ENCODE data around the gene PHYHD1.
A peak's percentile ranks its signal among the peaks of the same experiment; 100 is the strongest.
"Not testable (repeated sequence)": the region's sequence is repeated elsewhere in the genome, so short reads cannot be mapped to it uniquely, and the experiment has no call there.

PHYHD1 gene

DNA sequence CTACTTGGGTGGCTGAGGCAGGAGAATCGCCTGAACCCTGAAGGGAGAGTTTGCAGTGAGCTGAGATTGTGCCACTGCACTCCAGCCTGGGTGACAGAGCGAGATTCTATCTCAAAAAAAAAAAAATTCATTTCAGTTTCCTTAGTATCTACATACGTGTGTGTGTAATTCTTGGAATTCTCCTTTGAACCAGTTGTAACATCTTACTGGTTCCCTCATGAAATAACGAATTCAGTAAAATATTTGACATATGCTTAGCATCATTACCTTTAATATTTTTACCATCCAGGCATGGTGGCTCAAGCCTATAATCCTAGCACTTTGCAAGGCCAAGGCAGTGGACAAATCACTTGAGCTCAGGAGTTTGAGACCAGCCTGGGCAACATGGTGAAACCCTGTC is 8.8 kb downstream of the PHYHD1 start:
- peaks cover 7% of the 10 kb centered on the region for H3K4me1 Mint-ChIP-seq
- no peaks in the 10 kb centered on the region for H3K36me3 Mint-ChIP-seq
- H3K27ac Mint-ChIP-seq, result no peak overlapping the region
- H3K4me3 Mint-ChIP-seq, result no peak overlapping the region
- ATAC-seq, result no peak
- no peaks in the 10 kb centered on the region for H3K9me3 Mint-ChIP-seq
- no peaks in the 10 kb centered on the region for H3K27me3 Mint-ChIP-seq

DNA sequence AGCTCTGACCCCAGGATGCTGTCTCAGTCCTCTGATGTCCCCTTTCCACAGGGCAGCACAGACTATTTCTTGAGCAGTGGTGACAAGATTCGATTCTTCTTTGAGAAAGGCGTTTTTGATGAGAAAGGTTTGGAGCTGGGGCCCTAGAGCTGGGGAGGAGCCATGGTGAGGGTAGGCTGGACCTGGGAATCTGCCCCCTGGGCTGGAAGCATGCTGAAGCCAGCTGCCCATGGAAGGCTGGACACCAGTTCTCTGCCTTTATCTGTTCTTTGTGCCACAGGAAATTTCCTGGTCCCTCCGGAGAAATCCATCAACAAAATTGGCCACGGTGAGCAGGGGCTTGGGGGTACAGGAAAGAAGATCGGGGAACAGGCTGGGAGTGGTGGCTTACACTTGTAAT is 12.9 kb downstream of the PHYHD1 start:
- H3K27me3 Mint-ChIP-seq, result no peaks in the 10 kb centered on the region
- H3K4me3 Mint-ChIP-seq, result no peak overlapping the region
- no peaks in the 10 kb centered on the region for H3K36me3 Mint-ChIP-seq
- H3K9me3 Mint-ChIP-seq, result no peaks in the 10 kb centered on the region
- no peak for ATAC-seq
- H3K4me1 Mint-ChIP-seq, result no peaks in the 10 kb centered on the region
- no peak overlapping the region for H3K27ac Mint-ChIP-seq

DNA sequence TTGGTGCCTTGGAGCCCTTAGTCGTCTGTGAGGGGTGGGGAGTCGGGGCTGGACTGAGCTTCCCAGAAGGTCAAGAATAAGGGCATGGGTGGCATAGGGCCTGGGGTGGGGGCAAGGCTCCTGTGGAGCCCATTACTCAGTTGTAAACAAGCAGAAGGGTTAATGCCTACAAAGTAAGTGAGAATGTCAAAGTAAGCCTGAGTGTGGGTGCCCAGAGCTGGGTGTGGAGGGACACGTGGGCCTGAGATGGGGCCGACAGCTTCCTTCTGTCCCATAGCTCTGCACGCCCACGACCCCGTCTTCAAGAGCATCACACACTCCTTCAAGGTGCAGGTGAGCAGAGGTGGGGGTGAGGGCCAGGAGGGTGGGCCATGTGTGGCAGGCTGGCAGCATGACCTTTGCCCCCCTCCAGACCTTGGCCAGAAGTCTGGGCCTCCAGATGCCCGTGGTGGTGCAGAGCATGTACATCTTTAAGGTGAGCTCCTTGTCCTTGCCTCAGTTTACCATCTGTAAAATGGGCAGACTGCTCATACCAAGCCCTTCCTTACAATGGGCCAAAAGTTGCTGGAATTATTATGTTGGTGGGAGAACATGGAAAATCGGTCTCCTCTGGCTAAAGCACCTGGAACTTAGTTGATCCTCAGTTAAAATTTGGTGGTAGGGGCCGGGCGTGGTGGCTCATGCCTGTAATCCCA is 15.5 kb downstream of the PHYHD1 start:
- no peak for ATAC-seq
- no peaks in the 10 kb centered on the region for H3K4me1 Mint-ChIP-seq
- H3K36me3 Mint-ChIP-seq, result no peaks in the 10 kb centered on the region
- no peaks in the 10 kb centered on the region for H3K27me3 Mint-ChIP-seq
- H3K4me3 Mint-ChIP-seq, result no peak overlapping the region
- H3K27ac Mint-ChIP-seq, result no peak overlapping the region
- no peaks in the 10 kb centered on the region for H3K9me3 Mint-ChIP-seq

GRCh38 chr9:128937310-128938165 is 16.8 kb downstream of the PHYHD1 start:
- no peak overlapping the region for H3K27ac Mint-ChIP-seq
- H3K27me3 Mint-ChIP-seq, result no peaks in the 10 kb centered on the region
- ATAC-seq, result no peak
- no peaks in the 10 kb centered on the region for H3K9me3 Mint-ChIP-seq
- H3K36me3 Mint-ChIP-seq, result no peaks in the 10 kb centered on the region
- no peaks in the 10 kb centered on the region for H3K4me1 Mint-ChIP-seq
- H3K4me3 Mint-ChIP-seq, result no peak overlapping the region

DNA sequence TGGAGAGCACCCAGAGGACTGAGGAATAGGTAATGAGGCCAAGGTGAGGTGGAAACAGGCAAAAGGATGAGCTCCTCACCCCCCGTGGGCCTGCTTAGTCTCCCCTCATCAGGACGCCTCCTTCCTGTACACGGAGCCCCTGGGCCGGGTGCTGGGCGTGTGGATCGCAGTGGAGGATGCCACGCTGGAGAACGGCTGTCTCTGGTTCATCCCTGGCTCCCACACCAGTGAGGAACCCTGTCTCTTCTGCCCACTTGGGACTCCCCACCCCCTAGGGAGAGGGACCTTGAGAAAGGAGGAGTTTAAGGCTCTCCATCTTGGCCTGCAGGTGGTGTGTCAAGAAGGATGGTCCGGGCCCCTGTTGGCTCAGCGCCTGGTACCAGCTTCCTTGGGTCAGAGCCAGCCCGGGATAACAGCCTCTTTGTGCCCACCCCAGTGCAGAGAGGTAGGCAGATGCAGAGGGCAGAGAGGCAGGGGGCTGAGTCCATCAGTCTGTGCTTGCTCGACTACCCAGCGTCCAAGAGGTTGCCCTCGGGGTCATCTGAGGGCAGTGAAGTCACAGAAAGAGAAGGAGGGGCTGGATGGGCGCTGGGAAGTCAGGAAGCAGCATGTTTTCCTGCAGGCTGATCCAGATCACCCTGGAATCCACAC is 19.6 kb downstream of the PHYHD1 start:
- Mint-ChIP-seq H3K36me3 (peaks cover under 1% of the 10 kb centered on the region), H3K4me1 (no peaks in the 10 kb centered on the region), H3K27me3 (no peaks in the 10 kb centered on the region), H3K9me3 (no peaks in the 10 kb centered on the region), H3K4me3 (no peak overlapping the region), H3K27ac (no peak overlapping the region)
- no peak for ATAC-seq

GRCh38 chr9:128940946-128941755 is 20.4 kb downstream of the PHYHD1 start:
- no peaks in the 10 kb centered on the region for H3K9me3 Mint-ChIP-seq
- H3K4me1 Mint-ChIP-seq, result peaks cover 7% of the 10 kb centered on the region
- H3K27me3 Mint-ChIP-seq, result no peaks in the 10 kb centered on the region
- H3K36me3 Mint-ChIP-seq, result peaks cover 8% of the 10 kb centered on the region
- no peak overlapping the region for H3K27ac Mint-ChIP-seq
- ATAC-seq, result peak; percentile 16
- no peak overlapping the region for H3K4me3 Mint-ChIP-seq

- Mint-ChIP-seq H3K4me1 (peaks cover 28% of the 10 kb centered on the region), H3K27ac (no peak overlapping the region), H3K9me3 (no peaks in the 10 kb centered on the region), H3K27me3 (no peaks in the 10 kb centered on the region), H3K4me3 (no peak overlapping the region), H3K36me3 (peaks cover 8% of the 10 kb centered on the region)
- no peak for ATAC-seq
Measured at GRCh38 chr9:128943832-128944620, 23.2 kb downstream of the PHYHD1 start.

DNA sequence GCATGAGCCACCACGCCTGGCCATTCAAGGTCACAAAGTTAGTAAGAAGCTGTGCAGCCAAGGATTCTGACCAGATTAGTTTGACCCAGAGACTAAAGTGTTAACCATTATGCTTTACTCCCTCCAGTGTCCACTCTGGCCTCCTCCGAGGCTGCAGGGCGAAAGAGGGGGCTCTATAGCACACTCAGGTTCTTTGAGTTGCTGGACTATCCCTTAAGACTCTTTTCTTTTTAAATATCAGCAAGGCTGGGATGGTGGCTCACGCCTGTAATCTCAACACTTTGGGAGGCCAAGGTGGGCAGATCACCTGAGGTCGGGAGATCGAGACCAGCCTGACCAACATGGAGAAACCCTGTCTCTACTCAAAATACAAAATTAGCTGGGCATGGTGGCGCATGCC is 24.2 kb downstream of the PHYHD1 start:
- not testable (repeated sequence) for H3K4me3 Mint-ChIP-seq

GRCh38 chr9:128945798-128946501 is 25.2 kb downstream of the PHYHD1 start:
- Mint-ChIP-seq H3K4me3 (peak overlapping the region; percentile 88), H3K9me3 (no peaks in the 10 kb centered on the region), H3K27me3 (no peaks in the 10 kb centered on the region), H3K4me1 (peaks cover 28% of the 10 kb centered on the region), H3K27ac (peak overlapping the region; percentile 95), H3K36me3 (peaks cover 8% of the 10 kb centered on the region)
- no peak for ATAC-seq

More for the DNA sequence above, 24.2 kb downstream of the PHYHD1 start:
- not testable (repeated sequence) for ATAC-seq, H3K27ac Mint-ChIP-seq, H3K27me3 Mint-ChIP-seq, H3K36me3 Mint-ChIP-seq, H3K9me3 Mint-ChIP-seq
- H3K4me1 Mint-ChIP-seq, result peaks cover 28% of the 10 kb centered on the region

DNA sequence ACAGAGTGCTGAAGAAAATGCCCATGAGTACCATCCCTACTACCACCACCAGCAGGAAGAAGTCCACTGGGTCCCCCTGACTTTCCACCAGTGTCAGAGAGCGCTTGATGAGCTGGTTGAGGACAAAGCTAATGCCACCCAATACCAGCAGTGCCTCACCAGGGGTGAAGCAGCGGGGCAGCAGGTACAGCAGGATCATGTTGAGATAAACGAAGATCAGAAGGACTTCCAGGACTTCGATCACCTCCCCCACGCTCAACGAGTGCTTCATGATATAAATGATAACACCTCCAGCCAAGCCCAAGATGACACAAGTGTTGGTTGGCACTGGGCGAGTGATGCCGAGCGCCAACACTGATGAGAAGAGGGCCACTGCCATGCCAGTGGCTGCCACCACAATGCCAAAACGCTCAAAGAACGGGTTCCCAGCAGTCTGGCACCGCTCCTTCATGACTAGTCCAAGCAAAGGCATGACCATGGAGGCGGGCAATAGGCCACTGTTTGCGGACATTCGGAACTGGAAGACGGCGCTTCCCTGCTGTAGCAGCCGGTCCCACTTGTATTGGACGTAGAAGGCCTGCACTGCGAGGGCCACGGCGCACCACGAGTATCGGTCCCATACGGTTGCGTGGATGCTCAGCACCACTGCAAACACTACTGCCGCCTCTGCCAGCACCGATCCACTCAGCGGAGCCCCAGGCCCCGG is 25.9 kb downstream of the PHYHD1 start:
- ATAC-seq, result peak; percentile 50
- Mint-ChIP-seq H3K27ac (peak overlapping the region; percentile 95), H3K36me3 (peaks cover 8% of the 10 kb centered on the region), H3K27me3 (no peaks in the 10 kb centered on the region), H3K9me3 (no peaks in the 10 kb centered on the region), H3K4me3 (peak overlapping the region; percentile 88), H3K4me1 (peaks cover 28% of the 10 kb centered on the region)

DNA sequence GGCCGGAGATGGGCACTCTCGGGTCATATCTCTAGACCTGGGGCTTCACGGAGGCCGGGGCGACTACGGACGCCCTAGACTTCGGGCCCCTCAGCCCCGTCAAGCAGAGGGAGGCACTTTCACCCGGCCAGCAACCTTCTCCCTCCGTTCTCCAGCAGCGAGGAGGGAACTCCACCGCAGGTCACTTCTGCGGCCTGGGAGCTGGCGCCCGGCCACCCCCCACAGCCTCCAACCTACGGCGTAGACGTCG is 26.4 kb downstream of the PHYHD1 start:
- H3K36me3 Mint-ChIP-seq, result peaks cover 8% of the 10 kb centered on the region
- ATAC-seq, result no peak
- no peaks in the 10 kb centered on the region for H3K27me3 Mint-ChIP-seq
- H3K27ac Mint-ChIP-seq, result peak overlapping the region; percentile 95
- peak overlapping the region; percentile 88 for H3K4me3 Mint-ChIP-seq
- H3K9me3 Mint-ChIP-seq, result no peaks in the 10 kb centered on the region
- H3K4me1 Mint-ChIP-seq, result peaks cover 28% of the 10 kb centered on the region

DNA sequence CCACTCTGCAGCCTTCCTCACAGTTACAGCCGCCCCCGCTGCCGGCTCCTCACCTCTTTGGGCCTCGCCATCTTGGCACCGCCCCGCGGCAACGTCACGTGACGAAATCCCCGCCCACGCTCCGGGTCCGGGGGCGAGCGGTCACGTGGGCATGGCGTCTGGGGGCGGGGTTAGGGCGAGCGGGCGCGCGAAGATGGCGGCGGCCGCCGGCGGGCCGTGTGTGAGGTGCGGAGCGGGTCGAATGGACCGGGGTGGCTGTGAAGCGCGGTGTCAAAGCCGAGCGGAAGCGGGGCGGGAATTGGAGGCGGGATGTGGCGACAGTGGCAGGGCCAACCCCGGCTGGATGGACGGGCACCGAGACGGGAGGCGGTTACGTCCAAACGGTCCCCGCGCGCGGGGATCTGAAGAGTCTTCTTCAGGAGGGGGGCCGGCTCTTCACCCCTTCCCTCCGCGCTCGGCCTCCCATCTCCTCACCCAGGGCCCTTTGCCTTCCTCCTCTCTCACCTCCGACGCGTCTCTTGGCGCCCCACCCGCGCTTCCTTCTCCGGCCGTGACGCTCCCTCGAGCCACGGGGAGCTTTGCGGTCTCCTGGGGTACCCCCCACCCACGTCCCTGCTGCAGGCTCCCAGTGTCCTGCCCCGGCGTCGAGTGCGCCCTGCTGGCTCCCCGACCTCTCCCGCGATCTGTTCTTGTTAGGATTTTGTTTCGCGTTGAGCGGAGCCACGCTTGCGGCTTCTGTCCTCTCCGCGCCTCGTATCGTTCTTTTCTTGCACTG is 26.9 kb downstream of the PHYHD1 start, which contains the start of the genes DOLK and NUP188:
DOLK (minus strand) TSS at position 77 of the 775 bp plus-strand sequence. CDS start 300 bp downstream, outside the sequence.
NUP188 (plus strand) TSS at position 173 of the 775 bp plus-strand sequence; CDS start at position 194, 21 bp downstream.
- Mint-ChIP-seq H3K9me3 (no peaks in the 10 kb centered on the region), H3K36me3 (peaks cover 8% of the 10 kb centered on the region), H3K27me3 (no peaks in the 10 kb centered on the region), H3K4me3 (peak within 1 kb of the TSS; percentile 88), H3K4me1 (peaks cover 28% of the 10 kb centered on the region), H3K27ac (peak within 1 kb of the TSS; percentile 95)
- ATAC-seq, result peak; percentile 91

DNA sequence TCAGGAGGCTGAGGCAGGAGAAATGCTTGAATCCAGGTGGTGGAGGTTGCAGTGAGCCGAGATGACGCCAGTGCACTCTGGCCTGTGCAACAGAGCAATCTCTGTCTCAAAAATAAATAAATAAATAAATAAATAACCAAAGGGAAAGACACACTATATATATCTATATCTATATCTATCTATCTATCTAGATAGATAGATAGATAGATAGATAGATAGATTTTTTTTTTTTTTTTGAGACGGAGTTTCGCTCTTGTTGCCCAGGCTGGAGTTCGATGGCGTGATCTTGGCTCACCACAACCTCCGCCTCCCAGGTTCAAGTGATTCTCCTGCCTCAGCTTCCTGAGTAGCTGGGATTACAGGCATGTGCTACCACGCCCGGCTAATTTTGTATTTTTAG is 40.6 kb downstream of the PHYHD1 start:
- H3K4me3 Mint-ChIP-seq, ATAC-seq, H3K9me3 Mint-ChIP-seq, H3K4me1 Mint-ChIP-seq, H3K27me3 Mint-ChIP-seq, H3K27ac Mint-ChIP-seq: not testable (repeated sequence)
- H3K36me3 Mint-ChIP-seq, result peaks cover 43% of the 10 kb centered on the region
